HG02943 (cell line): ENCODE data around the gene OTOA.
"Not testable (repeated sequence)": the region's sequence is repeated elsewhere in the genome, so short reads cannot be mapped to it uniquely, and the experiment has no call there.

Experiments
- ATAC-seq: cut with Tn5 transposase; IDR thresholded peaks from one replicate; pipeline ENCODE4 v1.9.1; 2021; ENCODE audit warnings: mild to moderate bottlenecking, low read depth, moderate library complexity; ENCODE audit not compliant: unreplicated experiment

Gene OTOA

DNA sequence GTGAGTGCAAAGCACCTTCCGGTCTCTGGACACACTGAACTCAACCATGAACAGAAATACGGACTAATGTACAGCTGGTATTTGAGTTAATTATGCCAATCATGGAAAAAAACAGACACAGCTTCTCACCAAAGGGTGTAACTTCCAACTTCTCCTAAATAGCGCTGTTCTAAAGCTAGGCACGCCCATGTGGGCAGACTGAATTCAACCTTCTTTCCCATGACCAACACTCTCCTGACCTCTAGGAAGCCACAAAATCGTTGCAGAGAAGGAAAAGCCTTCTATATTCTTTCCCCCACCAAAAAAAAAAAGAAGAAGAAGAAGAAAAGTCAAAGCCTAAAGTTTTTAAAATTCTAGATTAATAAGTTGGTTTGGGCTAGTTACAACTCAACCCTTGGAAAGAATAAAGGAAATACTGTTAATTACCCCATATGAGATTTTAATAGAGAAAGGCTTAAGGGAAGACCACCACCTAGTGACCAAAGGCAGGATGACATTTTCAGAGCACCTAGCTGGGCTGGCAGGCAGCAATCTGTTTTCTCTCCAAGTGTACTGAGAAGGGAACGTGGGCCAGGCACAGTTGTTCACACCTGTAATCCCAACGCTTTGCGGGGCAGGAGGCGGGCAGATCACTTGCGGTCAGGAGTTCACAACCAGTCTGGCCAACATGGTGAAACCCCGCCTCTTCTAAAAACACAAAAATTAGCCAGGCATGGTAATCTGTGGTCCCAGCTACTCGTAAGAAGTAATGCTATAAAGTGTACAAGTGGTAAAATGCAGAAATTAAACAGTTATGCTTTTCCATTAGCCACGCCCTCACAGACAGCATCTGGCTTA is 138.0 kb downstream of the OTOA start:
- ATAC-seq, result not testable (repeated sequence)

DNA sequence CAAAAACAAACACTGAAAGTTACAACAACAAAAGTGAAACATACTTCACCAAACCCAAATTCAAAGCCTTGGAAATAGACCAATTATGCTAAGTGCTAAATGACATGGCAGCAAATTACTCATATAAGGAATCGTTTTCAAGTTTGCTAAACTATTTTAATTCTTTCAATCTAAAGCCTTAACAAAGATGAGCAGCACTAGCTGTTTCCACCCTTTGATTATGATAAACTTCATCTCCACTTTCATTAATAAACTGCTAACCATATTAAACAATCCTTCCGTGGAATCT is 138.6 kb downstream of the OTOA start:
- ATAC-seq, result not testable (repeated sequence)
